ENCODE results near the gene SHISA9. TPM values are rescaled to one million over a fixed set of nuclear protein-coding genes. Genes with fewer than 3 reads are reported as not detected.

The SHISA9 gene
- total RNA-seq, 1 donor from 2014 or later = 5.3 TPM

DNA sequence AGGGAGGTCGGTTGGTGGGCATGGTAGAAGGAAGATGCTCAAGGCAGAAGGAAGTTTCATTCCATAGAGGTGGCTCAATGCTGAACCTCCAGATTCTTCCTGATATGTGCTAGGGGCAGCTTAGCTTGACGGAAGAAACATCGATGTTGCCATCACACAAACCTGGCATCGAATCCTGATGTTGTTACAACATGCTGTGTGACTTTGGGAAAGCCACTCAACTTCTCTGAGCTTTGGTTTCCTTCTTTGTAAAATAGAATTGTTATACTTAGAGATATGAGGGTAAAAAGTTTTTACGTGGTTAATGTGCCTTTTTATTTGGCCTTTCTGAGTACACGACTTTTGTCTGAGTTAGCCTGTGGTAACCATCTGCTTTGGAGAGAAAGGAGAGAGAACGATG, 287.9 kb downstream of the SHISA9 start:
- DNase-seq (ENCODE audit: extremely low spot score, unreplicated experiment) = no peak
- Mint-ChIP-seq H3K9me3 (no peaks in the 10 kb centered on the region), H3K36me3 (no peaks in the 10 kb centered on the region), H3K4me3 (no peak overlapping the region), H3K27me3 (peaks cover 3% of the 10 kb centered on the region), H3K4me1 (ENCODE audit: unreplicated experiment) (no peaks in the 10 kb centered on the region), H3K27ac (no peak overlapping the region)
- TF ChIP-seq, protein P1, sequence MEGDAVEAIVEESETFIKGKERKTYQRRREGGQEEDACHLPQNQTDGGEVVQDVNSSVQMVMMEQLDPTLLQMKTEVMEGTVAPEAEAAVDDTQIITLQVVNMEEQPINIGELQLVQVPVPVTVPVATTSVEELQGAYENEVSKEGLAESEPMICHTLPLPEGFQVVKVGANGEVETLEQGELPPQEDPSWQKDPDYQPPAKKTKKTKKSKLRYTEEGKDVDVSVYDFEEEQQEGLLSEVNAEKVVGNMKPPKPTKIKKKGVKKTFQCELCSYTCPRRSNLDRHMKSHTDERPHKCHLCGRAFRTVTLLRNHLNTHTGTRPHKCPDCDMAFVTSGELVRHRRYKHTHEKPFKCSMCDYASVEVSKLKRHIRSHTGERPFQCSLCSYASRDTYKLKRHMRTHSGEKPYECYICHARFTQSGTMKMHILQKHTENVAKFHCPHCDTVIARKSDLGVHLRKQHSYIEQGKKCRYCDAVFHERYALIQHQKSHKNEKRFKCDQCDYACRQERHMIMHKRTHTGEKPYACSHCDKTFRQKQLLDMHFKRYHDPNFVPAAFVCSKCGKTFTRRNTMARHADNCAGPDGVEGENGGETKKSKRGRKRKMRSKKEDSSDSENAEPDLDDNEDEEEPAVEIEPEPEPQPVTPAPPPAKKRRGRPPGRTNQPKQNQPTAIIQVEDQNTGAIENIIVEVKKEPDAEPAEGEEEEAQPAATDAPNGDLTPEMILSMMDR (conservative IDR thresholded peaks at IDR 0.05) = no peak

GRCh38 chr16:13193721-13194120, 292.3 kb downstream of the SHISA9 start:
- Mint-ChIP-seq H3K9me3 (no peaks in the 10 kb centered on the region), H3K27ac (no peak overlapping the region), H3K4me1 (ENCODE audit: unreplicated experiment) (no peaks in the 10 kb centered on the region), H3K27me3 (peaks cover 3% of the 10 kb centered on the region), H3K4me3 (no peak overlapping the region), H3K36me3 (no peaks in the 10 kb centered on the region)
- TF ChIP-seq, protein P1 (conservative IDR thresholded peaks at IDR 0.05) = no peak
- no peak for DNase-seq (ENCODE audit: extremely low spot score, unreplicated experiment)

GRCh38 chr16:13194766-13195165, 293.4 kb downstream of the SHISA9 start:
- H3K4me3 Mint-ChIP-seq = no peak overlapping the region
- H3K27me3 Mint-ChIP-seq = peaks cover 3% of the 10 kb centered on the region
- H3K27ac Mint-ChIP-seq = no peak overlapping the region
- TF ChIP-seq, protein P1 (conservative IDR thresholded peaks at IDR 0.05) = no peak
- no peaks in the 10 kb centered on the region for H3K4me1 Mint-ChIP-seq (ENCODE audit: unreplicated experiment)
- H3K36me3 Mint-ChIP-seq = no peaks in the 10 kb centered on the region
- H3K9me3 Mint-ChIP-seq = no peaks in the 10 kb centered on the region
- DNase-seq (ENCODE audit: extremely low spot score, unreplicated experiment) = no peak

DNA sequence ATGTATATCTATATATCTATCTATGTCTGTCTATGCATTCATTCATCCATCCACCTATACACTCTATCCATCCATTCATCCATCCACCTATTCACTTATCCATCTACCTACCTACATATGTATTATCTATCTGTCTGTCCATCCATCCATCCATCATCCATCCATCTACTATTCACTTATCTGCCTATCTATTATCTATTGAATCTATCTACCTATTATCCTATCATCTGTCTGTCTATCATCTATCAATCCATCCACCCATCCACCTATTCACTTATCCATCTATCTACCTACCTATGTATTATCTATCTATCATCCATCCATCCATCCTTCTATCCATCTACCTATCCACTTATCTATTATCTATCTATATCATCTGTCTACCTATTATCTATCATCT, 302.3 kb downstream of the SHISA9 start:
- Mint-ChIP-seq H3K27me3 (peaks cover 4% of the 10 kb centered on the region), H3K9me3 (no peaks in the 10 kb centered on the region)
- TF ChIP-seq, protein P1 (conservative IDR thresholded peaks at IDR 0.05) = no peak

DNA sequence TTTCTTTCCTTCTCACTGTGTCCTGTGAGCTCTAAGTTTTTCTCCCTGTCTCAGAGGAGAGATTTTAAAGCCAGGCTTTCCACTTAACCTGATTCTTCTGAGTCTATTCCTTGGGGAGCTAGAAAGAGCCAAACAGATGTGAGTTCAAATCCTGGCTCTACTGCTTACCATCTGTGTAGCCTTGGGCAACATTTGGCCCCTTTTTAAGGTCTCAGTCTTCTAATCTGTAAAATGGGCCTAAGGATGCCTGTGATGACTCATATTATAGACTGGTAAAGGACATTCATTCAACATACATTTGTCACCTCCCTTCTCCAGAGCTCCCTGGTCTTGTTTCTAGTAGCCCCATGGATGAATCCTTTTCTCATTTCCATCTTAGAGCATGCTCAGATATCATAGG, 304.0 kb downstream of the SHISA9 start:
- no peaks in the 10 kb centered on the region for H3K4me1 Mint-ChIP-seq (ENCODE audit: unreplicated experiment)

More for the DNA sequence above, 302.3 kb downstream of the SHISA9 start:
- Mint-ChIP-seq H3K4me1 (ENCODE audit: unreplicated experiment) (no peaks in the 10 kb centered on the region), H3K4me3 (no peak overlapping the region), H3K36me3 (peaks cover 4% of the 10 kb centered on the region), H3K27ac (no peak overlapping the region)
- no peak for DNase-seq (ENCODE audit: extremely low spot score, unreplicated experiment)

More for the DNA sequence above, 304.0 kb downstream of the SHISA9 start:
- peaks cover 4% of the 10 kb centered on the region for H3K27me3 Mint-ChIP-seq
- TF ChIP-seq, protein P1 (conservative IDR thresholded peaks at IDR 0.05) = no peak
- no peak overlapping the region for H3K27ac Mint-ChIP-seq
- no peaks in the 10 kb centered on the region for H3K9me3 Mint-ChIP-seq
- peaks cover 4% of the 10 kb centered on the region for H3K36me3 Mint-ChIP-seq
- no peak for DNase-seq (ENCODE audit: extremely low spot score, unreplicated experiment)
- no peak overlapping the region for H3K4me3 Mint-ChIP-seq

Measured in type B pancreatic cell (in vitro differentiated cells).